GM21786 (cell line): ENCODE results near the gene OR4C5.
"Not testable (repeated sequence)": the region's sequence is repeated elsewhere in the genome, so short reads cannot be mapped to it uniquely, and the experiment has no call there.

ENCODE experiments used
- ATAC-seq: cut with Tn5 transposase; IDR thresholded peaks from one replicate; pipeline ENCODE4 v1.9.1; 2021; ENCODE audit not compliant: unreplicated experiment

OR4C5 gene

GRCh38 chr11:48366365-48366764, at the start of gene OR4C5:
OR4C5 (minus strand) TSS chr11:48366465; CDS start chr11:48366465, 0 bp downstream.
- no peak for ATAC-seq

- ATAC-seq: no peak
Measured at GRCh38 chr11:48384670-48385069, 18.4 kb upstream of the OR4C5 start.

- not testable (repeated sequence) for ATAC-seq
Measured at GRCh38 chr11:48384151-48384550, 17.9 kb upstream of the OR4C5 start.

- ATAC-seq: not testable (repeated sequence)
Measured at GRCh38 chr11:48361289-48361688, 5.0 kb downstream of the OR4C5 start.

- no peak for ATAC-seq
Measured at GRCh38 chr11:48354677-48355076, 11.6 kb downstream of the OR4C5 start.

GRCh38 chr11:48354013-48354412, 12.3 kb downstream of the OR4C5 start:
- ATAC-seq: no peak

- not testable (repeated sequence) for ATAC-seq
Measured at GRCh38 chr11:48346286-48346685, 20.0 kb downstream of the OR4C5 start.

GRCh38 chr11:48342505-48342904, 23.8 kb downstream of the OR4C5 start:
- ATAC-seq: not testable (repeated sequence)

GRCh38 chr11:48341466-48341865, 24.8 kb downstream of the OR4C5 start:
- ATAC-seq: no peak

- ATAC-seq: not testable (repeated sequence)
Measured at GRCh38 chr11:48324620-48325019, 41.6 kb downstream of the OR4C5 start, which contains the start of gene OR4C3. OR4C3 (plus strand) TSS chr11:48324920; CDS start chr11:48325022, 102 bp downstream.

- not testable (repeated sequence) for ATAC-seq
Measured at GRCh38 chr11:48319813-48320212, 46.5 kb downstream of the OR4C5 start.
